ENCODE measurements around the gene SH3RF3. TPM values are rescaled to one million over a fixed set of nuclear protein-coding genes. Genes with fewer than 3 reads are reported as not detected.

SH3RF3 gene
- total RNA-seq, 1 donor from 2014 or later: 1.7 TPM

DNA sequence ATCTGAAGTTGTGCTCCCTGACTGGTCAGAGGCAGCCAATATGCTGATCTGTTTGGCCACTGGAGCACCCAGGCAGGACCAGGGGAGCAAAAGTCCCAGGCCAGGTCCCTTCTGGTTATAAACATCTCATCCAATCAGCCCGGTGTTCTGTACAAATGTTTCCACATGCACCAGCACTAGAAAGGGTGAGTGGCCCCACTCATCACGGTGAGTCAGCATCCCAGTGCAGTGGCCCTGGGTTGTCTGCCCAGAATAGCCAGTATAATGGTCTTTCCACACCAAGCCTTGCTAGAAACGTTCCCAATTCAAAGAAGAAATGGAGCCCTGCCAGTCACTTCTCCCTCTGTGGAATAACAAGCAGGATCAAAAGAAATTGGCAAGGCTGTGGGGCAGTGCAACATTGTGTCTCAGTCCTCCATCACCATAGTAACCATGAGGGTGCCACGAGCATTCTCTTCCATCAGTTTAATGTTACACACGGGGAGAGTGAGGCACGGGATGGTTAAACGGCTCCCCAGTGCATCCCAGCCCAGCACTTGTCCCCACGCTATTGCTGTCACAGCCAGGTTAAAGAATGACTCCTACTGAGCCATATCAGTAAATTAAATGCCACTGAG, 309.9 kb downstream of the SH3RF3 start:
- TF ChIP-seq, protein P1, sequence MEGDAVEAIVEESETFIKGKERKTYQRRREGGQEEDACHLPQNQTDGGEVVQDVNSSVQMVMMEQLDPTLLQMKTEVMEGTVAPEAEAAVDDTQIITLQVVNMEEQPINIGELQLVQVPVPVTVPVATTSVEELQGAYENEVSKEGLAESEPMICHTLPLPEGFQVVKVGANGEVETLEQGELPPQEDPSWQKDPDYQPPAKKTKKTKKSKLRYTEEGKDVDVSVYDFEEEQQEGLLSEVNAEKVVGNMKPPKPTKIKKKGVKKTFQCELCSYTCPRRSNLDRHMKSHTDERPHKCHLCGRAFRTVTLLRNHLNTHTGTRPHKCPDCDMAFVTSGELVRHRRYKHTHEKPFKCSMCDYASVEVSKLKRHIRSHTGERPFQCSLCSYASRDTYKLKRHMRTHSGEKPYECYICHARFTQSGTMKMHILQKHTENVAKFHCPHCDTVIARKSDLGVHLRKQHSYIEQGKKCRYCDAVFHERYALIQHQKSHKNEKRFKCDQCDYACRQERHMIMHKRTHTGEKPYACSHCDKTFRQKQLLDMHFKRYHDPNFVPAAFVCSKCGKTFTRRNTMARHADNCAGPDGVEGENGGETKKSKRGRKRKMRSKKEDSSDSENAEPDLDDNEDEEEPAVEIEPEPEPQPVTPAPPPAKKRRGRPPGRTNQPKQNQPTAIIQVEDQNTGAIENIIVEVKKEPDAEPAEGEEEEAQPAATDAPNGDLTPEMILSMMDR (IDR thresholded peaks at IDR 0.05; ENCODE audit: partially characterized antibody, unreplicated experiment): no peak
- DNase-seq: no peak
- Mint-ChIP-seq H3K36me3 (ENCODE audit: unreplicated experiment) (peaks cover 25% of the 10 kb centered on the region), H3K4me3 (ENCODE audit: unreplicated experiment) (no peak overlapping the region), H3K27ac (ENCODE audit: unreplicated experiment) (no peak overlapping the region), H3K4me1 (ENCODE audit: low read depth, unreplicated experiment) (no peaks in the 10 kb centered on the region), H3K9me3 (ENCODE audit: unreplicated experiment) (peaks cover 9% of the 10 kb centered on the region), H3K27me3 (ENCODE audit: unreplicated experiment) (no peaks in the 10 kb centered on the region)

DNA sequence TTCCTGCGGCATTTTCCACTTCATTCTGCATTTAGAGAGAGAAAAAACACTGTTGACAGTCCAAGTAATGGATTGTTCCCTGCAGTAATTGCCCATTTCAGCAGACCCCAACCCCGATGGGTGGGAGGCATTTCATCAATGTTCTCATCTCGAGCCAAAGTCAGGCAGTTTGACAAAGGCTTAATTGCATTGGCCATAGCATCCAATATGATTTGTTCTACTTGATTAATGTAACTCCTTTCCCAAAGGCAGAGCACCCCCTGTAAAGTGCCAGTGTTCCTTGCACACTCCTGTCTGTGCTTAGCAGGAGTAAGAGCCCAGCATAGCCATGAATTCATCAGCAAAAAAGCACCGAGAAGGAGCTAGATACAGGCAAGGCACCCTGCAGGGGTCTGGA, 310.4 kb downstream of the SH3RF3 start:
- DNase-seq: no peak
- Mint-ChIP-seq H3K27me3 (ENCODE audit: unreplicated experiment) (no peaks in the 10 kb centered on the region), H3K36me3 (ENCODE audit: unreplicated experiment) (peaks cover 26% of the 10 kb centered on the region), H3K9me3 (ENCODE audit: unreplicated experiment) (peaks cover 9% of the 10 kb centered on the region), H3K27ac (ENCODE audit: unreplicated experiment) (no peak overlapping the region), H3K4me3 (ENCODE audit: unreplicated experiment) (no peak overlapping the region), H3K4me1 (ENCODE audit: low read depth, unreplicated experiment) (no peaks in the 10 kb centered on the region)
- TF ChIP-seq, protein P1 (IDR thresholded peaks at IDR 0.05; ENCODE audit: partially characterized antibody, unreplicated experiment): no peak

DNA sequence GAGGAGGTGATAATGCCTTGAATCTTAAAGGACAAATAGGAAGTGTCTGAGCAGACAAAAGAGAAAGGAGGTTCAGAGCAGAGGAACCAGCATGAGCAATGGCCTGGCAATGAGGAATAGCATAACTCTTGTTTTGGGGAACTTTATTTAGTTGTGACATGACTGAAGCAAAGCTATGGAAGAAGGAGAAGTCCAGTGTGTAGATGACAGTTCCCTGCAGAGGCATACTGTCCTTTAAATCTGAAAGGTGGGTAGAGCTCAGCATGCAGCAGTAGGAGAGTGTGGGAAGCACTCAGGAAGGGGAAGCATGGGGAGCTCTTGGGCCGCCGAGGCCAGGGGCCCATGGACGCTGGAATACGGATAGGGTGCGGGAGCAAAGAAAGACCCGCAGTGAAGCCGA, 311.0 kb downstream of the SH3RF3 start:
- Mint-ChIP-seq H3K9me3 (ENCODE audit: unreplicated experiment) (peaks cover 12% of the 10 kb centered on the region), H3K36me3 (ENCODE audit: unreplicated experiment) (peaks cover 32% of the 10 kb centered on the region), H3K27ac (ENCODE audit: unreplicated experiment) (no peak overlapping the region), H3K4me3 (ENCODE audit: unreplicated experiment) (no peak overlapping the region), H3K27me3 (ENCODE audit: unreplicated experiment) (no peaks in the 10 kb centered on the region), H3K4me1 (ENCODE audit: low read depth, unreplicated experiment) (no peaks in the 10 kb centered on the region)
- TF ChIP-seq, protein P1 (IDR thresholded peaks at IDR 0.05; ENCODE audit: partially characterized antibody, unreplicated experiment): no peak
- no peak for DNase-seq

DNA sequence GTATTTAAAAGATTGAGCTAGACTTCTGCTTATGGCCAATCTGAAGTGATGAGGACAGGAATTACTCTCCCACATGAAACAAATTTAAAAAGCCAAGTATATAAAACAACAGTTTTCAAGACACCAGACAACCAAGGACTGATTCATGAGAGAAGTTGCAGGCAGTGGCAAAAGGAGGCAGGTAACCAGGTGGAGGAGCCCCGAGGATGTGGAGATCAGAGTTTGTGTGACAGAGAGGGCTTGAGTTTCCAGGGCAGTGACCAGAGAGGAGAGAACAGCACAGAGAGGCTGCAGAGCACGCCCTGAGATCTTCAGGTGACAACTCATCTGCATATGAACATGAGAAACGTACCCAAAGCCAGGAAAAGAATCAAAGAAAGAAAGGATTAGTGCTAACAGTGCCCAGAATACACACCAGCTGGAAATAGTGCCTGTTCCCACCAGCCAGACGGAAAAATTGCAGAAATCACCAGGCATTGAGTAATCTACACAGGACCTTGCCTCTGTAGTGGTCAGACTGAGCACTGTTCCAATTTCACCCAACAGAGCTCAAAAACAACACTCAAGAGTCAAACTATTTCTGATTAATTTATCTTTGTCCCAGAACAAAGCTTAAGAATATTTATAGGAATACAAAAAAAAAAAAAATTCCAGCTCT, 311.6 kb downstream of the SH3RF3 start:
- H3K4me3 Mint-ChIP-seq (ENCODE audit: unreplicated experiment): no peak overlapping the region

More for the DNA sequence above, 311.6 kb downstream of the SH3RF3 start:
- peaks cover 17% of the 10 kb centered on the region for H3K9me3 Mint-ChIP-seq (ENCODE audit: unreplicated experiment)
- TF ChIP-seq, protein P1 (IDR thresholded peaks at IDR 0.05; ENCODE audit: partially characterized antibody, unreplicated experiment): no peak
- no peak overlapping the region for H3K27ac Mint-ChIP-seq (ENCODE audit: unreplicated experiment)
- peaks cover under 1% of the 10 kb centered on the region for H3K27me3 Mint-ChIP-seq (ENCODE audit: unreplicated experiment)
- no peaks in the 10 kb centered on the region for H3K4me1 Mint-ChIP-seq (ENCODE audit: low read depth, unreplicated experiment)
- H3K36me3 Mint-ChIP-seq (ENCODE audit: unreplicated experiment): peaks cover 38% of the 10 kb centered on the region
- no peak for DNase-seq

All from glutamatergic neuron (in vitro differentiated cells).